Neural progenitor cell (in vitro differentiated cells): ENCODE data around the gene DCST2.

ENCODE experiments used
- EZH2 ChIP-seq: fragments of 200-600 bp; sonication (generic); IDR thresholded peaks from 2 replicates; pipeline ENCODE4 v1.6.1; 2017; ENCODE audit warnings: antibody characterized with exemption, mild to moderate bottlenecking, moderate library complexity
- TF ChIP-seq, protein P1 (sequence below): fragments of 200-600 bp; sonication (generic); IDR thresholded peaks from 2 replicates; pipeline ENCODE4 v1.5.1; 2017; ENCODE audit warnings: antibody characterized with exemption, mild to moderate bottlenecking

DNA sequence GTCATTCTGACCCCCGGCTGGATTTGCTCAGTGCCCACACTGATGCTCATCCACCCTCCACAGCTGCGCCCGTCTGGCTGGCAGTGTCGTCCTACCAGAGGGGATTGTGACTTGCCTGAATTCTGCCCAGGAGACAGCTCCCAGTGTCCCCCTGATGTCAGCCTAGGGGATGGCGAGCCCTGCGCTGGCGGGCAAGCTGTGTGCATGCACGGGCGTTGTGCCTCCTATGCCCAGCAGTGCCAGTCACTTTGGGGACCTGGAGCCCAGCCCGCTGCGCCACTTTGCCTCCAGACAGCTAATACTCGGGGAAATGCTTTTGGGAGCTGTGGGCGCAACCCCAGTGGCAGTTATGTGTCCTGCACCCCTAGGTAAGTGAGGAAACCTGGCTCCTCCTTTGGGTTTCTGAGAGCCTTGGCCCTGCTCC, 24.2 kb upstream of the DCST2 start:
- no peak for TF ChIP-seq EZH2
- TF ChIP-seq, protein P1, sequence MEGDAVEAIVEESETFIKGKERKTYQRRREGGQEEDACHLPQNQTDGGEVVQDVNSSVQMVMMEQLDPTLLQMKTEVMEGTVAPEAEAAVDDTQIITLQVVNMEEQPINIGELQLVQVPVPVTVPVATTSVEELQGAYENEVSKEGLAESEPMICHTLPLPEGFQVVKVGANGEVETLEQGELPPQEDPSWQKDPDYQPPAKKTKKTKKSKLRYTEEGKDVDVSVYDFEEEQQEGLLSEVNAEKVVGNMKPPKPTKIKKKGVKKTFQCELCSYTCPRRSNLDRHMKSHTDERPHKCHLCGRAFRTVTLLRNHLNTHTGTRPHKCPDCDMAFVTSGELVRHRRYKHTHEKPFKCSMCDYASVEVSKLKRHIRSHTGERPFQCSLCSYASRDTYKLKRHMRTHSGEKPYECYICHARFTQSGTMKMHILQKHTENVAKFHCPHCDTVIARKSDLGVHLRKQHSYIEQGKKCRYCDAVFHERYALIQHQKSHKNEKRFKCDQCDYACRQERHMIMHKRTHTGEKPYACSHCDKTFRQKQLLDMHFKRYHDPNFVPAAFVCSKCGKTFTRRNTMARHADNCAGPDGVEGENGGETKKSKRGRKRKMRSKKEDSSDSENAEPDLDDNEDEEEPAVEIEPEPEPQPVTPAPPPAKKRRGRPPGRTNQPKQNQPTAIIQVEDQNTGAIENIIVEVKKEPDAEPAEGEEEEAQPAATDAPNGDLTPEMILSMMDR: no peak
